ENCODE results near the gene MAN1A1.

DNA sequence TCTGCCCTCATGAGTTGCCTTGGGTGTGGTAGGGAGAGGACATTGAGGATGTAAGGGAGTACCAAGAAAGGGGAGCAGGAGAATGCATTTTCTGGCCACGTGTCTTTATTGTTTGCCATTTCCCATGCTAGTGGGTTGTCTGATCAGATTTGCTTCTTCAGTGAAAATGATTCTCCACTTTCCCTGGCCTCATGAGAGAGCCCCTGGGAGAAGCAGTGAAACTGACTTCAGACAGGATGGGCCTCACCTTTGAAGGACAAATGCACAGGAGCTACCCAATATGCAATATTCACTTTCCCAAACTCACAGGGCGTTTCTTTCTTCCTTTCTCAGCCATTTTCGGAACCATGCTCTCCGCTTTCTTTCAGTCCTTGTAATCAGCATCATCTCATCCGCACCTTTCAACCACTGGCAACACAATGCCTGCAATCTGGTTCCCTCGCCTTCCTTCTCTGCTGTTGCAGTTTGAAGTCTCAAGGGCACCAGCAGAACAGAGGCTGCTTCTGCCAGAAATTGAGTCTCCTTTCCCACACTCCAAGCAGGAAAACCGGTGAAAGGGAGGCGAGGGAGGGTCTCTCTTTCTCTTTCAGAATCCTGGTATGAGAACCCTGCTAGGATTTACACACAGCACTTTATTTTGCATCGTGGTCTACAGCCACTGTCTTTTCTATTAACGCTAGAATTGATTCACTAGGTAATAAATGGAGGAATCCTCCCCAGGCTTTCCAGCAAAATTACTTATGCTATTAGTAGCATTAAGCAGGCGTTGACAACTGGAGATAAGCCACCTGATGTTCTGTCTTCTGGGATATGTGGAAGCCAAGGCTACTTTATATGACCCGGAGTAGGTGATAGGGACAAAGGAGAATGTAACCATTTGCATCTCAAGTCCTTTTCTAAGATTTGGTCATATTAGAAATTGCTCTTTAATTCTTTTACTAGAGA, 209.1 kb downstream of the MAN1A1 start:
- TF ChIP-seq, protein P1, sequence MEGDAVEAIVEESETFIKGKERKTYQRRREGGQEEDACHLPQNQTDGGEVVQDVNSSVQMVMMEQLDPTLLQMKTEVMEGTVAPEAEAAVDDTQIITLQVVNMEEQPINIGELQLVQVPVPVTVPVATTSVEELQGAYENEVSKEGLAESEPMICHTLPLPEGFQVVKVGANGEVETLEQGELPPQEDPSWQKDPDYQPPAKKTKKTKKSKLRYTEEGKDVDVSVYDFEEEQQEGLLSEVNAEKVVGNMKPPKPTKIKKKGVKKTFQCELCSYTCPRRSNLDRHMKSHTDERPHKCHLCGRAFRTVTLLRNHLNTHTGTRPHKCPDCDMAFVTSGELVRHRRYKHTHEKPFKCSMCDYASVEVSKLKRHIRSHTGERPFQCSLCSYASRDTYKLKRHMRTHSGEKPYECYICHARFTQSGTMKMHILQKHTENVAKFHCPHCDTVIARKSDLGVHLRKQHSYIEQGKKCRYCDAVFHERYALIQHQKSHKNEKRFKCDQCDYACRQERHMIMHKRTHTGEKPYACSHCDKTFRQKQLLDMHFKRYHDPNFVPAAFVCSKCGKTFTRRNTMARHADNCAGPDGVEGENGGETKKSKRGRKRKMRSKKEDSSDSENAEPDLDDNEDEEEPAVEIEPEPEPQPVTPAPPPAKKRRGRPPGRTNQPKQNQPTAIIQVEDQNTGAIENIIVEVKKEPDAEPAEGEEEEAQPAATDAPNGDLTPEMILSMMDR (IDR thresholded peaks at IDR 0.05) = no peak
- no peak for TF ChIP-seq POLR2A (IDR thresholded peaks at IDR 0.05)

Measured in uterus (tissue), 2 donors.